Neural cell (in vitro differentiated cells): ENCODE results near the gene PPP2R5D. TPM values are rescaled to one million over a fixed set of nuclear protein-coding genes. Genes with fewer than 3 reads are reported as not detected.

Source experiments
- H2AFZ ChIP-seq: fragments of 200-600, 300-800 bp; sonication (generic), shearing (Covaris generic); 2 replicates; pipeline ENCODE4 v1.6.0; 2014; ENCODE audit warnings: low read depth, mild to moderate bottlenecking, antibody characterized with exemption, low read length, moderate library complexity
- H3F3A ChIP-seq: fragments of 200-600 bp; shearing (Covaris generic); 2 replicates; pipeline ENCODE4 v1.6.1; 2016; ENCODE audit warnings: mild to moderate bottlenecking, moderate library complexity, mixed read lengths, antibody characterized with exemption, low read length; ENCODE audit not compliant: insufficient read depth, poor library complexity, severe bottlenecking
- H3K27ac ChIP-seq: fragments of 200-600, 300-800 bp; sonication (generic), shearing (Covaris generic); 2 replicates; pipeline ENCODE4 v1.5.1; 2014; ENCODE audit warnings: mild to moderate bottlenecking, low read length, moderate library complexity
- H3K27me3 ChIP-seq: fragments of 300-800, 200-600 bp; sonication (generic), shearing (Covaris generic); 2 replicates; pipeline ENCODE4 v1.6.0; 2014; ENCODE audit warnings: mild to moderate bottlenecking, low read depth, low read length, moderate library complexity; ENCODE audit not compliant: insufficient read depth
- H3K36me3 ChIP-seq: fragments of 300-800, 200-600 bp; sonication (generic), shearing (Covaris generic); 2 replicates; pipeline ENCODE4 v1.5.1; 2014; ENCODE audit warnings: mild to moderate bottlenecking, antibody characterized with exemption, low read length, moderate library complexity; ENCODE audit not compliant: insufficient read depth
- H3K4me2 ChIP-seq: fragments of 300-800, 200-600 bp; sonication (generic), shearing (Covaris generic); 2 replicates; pipeline ENCODE4 v1.6.0; 2014; ENCODE audit warnings: mild to moderate bottlenecking, low read length
- H3K4me3 ChIP-seq: fragments of 300-800, 200-600 bp; sonication (generic), shearing (Covaris generic); 2 replicates; pipeline ENCODE4 v1.5.1; 2014; ENCODE audit warnings: mild to moderate bottlenecking, low read length, moderate library complexity
- H3K79me2 ChIP-seq: fragments of 200-600 bp; shearing (Covaris generic); replicated peaks from 2 replicates; pipeline ENCODE4 v1.6.0; 2014; ENCODE audit warnings: mild to moderate bottlenecking, low read length, moderate library complexity; ENCODE audit not compliant: insufficient read depth
- H3K9ac ChIP-seq: fragments of 300-800, 200-600 bp; sonication (generic), shearing (Covaris generic); 2 replicates; pipeline ENCODE4 v1.6.1; 2016; ENCODE audit warnings: mild to moderate bottlenecking, low read length, mixed read lengths
- H3K9me2 ChIP-seq: fragments of 200-600 bp; shearing (Covaris generic); 2 replicates; pipeline ENCODE4 v1.6.1; 2016; ENCODE audit warnings: mild to moderate bottlenecking, low read length, mixed read lengths; ENCODE audit not compliant: insufficient read depth
- H3K9me3 ChIP-seq: fragments of 200-600, 300-800 bp; sonication (generic), shearing (Covaris generic); 2 replicates; pipeline ENCODE4 v1.6.1; 2016; ENCODE audit warnings: mild to moderate bottlenecking, mixed run types, low read length, moderate library complexity, mixed read lengths
- H4K20me1 ChIP-seq: fragments of 200-600 bp; shearing (Covaris generic); 2 replicates; pipeline ENCODE4 v1.6.1; 2016; ENCODE audit warnings: mild to moderate bottlenecking, mixed run types; ENCODE audit not compliant: insufficient read depth
- CTCF ChIP-seq: fragments of 450-650 bp; IDR thresholded peaks from 2 replicates; pipeline ENCODE4 v1.5.1; 2014; ENCODE audit warnings: antibody characterized with exemption, mild to moderate bottlenecking, moderate library complexity; ENCODE audit not compliant: poor library complexity, severe bottlenecking
- EP300 ChIP-seq: fragments of 450-650 bp; conservative IDR thresholded peaks from 2 replicates; pipeline ENCODE4 v1.6.1; 2014; ENCODE audit warnings: antibody characterized with exemption, mild to moderate bottlenecking, moderate library complexity; ENCODE audit not compliant: poor library complexity, severe bottlenecking
- EZH2 ChIP-seq: fragments of 200-600, 300-800 bp; shearing (Covaris generic), sonication (generic); IDR thresholded peaks from 2 replicates; pipeline ENCODE4 v1.6.1; 2014; ENCODE audit warnings: antibody characterized with exemption, low read length, borderline replicate concordance, mild to moderate bottlenecking; ENCODE audit not compliant: insufficient read depth, poor library complexity, severe bottlenecking
- MXI1 ChIP-seq: fragments of 450-650 bp; conservative IDR thresholded peaks from 2 replicates; pipeline ENCODE4 v1.6.1; 2014; ENCODE audit warnings: antibody characterized with exemption, mild to moderate bottlenecking; ENCODE audit not compliant: poor library complexity, severe bottlenecking
- POLR2AphosphoS5 ChIP-seq: IDR thresholded peaks from 2 replicates; pipeline ENCODE4 v1.6.1; 2012
- RAD21 ChIP-seq: fragments of 450-650 bp; conservative IDR thresholded peaks from 2 replicates; pipeline ENCODE4 v1.6.1; 2014; ENCODE audit warnings: antibody characterized with exemption, mild to moderate bottlenecking, moderate library complexity
- REST ChIP-seq: IDR thresholded peaks from 2 replicates; pipeline ENCODE4 v1.6.1; 2012; ENCODE audit warnings: borderline replicate concordance
- SMC3 ChIP-seq: fragments of 450-650 bp; conservative IDR thresholded peaks from 2 replicates; pipeline ENCODE4 v1.6.1; 2014; ENCODE audit warnings: antibody characterized with exemption, mild to moderate bottlenecking, moderate library complexity; ENCODE audit not compliant: poor library complexity
- TAF1 ChIP-seq: IDR thresholded peaks from 2 replicates; pipeline ENCODE4 v1.6.1; 2012; ENCODE audit warnings: low read depth
- polyA plus RNA-seq: library from polyadenylated mRNA; depleted of rRNA; stranded (reverse); fragments of >200 nt; gene quantifications from 2 replicates; pipeline ENCODE4 v1.2.3, GENCODE V29; 2014

Gene PPP2R5D
- polyA plus RNA-seq, 1 donor from 2014 or later, result 41.1 TPM

- Histone ChIP-seq H3K9me3 (no peaks in the 10 kb centered on the region), H2AFZ (peak overlapping the region; percentile 30), H3K9ac (peak overlapping the region; percentile 83), H3K36me3 (no peaks in the 10 kb centered on the region), H3K27ac (peak overlapping the region; percentile 90), H3K9me2 (no peaks in the 10 kb centered on the region), H3K79me2 (peaks cover 6% of the 10 kb centered on the region), H3K4me2 (peak overlapping the region; percentile 88), H4K20me1 (no peaks in the 10 kb centered on the region), H3K4me3 (peak overlapping the region; percentile 95), H3K27me3 (no peaks in the 10 kb centered on the region), H3F3A (no peaks in the 10 kb centered on the region)
- TF ChIP-seq POLR2AphosphoS5 (no peak), RAD21 (no peak), SMC3 (no peak), REST (no peak), EZH2 (no peak)
Observed at GRCh38 chr6:42978487-42978838, 5.9 kb upstream of the PPP2R5D start.

GRCh38 chr6:42978839-42979522 lies 5.4 kb upstream of the PPP2R5D start, which contains the start of gene PEX6:
Gene PEX6, minus strand, starts transcription at chr6:42979181. Its CDS starts 31 bp downstream, at chr6:42979150.
- Histone ChIP-seq H3K79me2 (peaks cover 6% of the 10 kb centered on the region), H2AFZ (peak within 1 kb of the TSS; percentile 62), H4K20me1 (no peaks in the 10 kb centered on the region), H3K4me3 (peak within 1 kb of the TSS; percentile 95), H3K9me3 (no peaks in the 10 kb centered on the region), H3K9me2 (no peaks in the 10 kb centered on the region), H3K27me3 (no peaks in the 10 kb centered on the region), H3K36me3 (no peaks in the 10 kb centered on the region), H3K27ac (peak within 1 kb of the TSS; percentile 90), H3F3A (peaks cover 3% of the 10 kb centered on the region), H3K9ac (peak within 1 kb of the TSS; percentile 83), H3K4me2 (peak within 1 kb of the TSS; percentile 88)
- no peak for TF ChIP-seq EZH2
- peak; percentile 42 for TF ChIP-seq CTCF
- TF ChIP-seq MXI1, result peak; percentile 90
- peak; percentile 92 for TF ChIP-seq POLR2AphosphoS5
- peak; percentile 37 for TF ChIP-seq EP300
- peak; percentile 41 for TF ChIP-seq REST
- peak; percentile 17 for TF ChIP-seq RAD21
- peak; percentile 9 for TF ChIP-seq SMC3
- TF ChIP-seq TAF1, result peak; percentile 77
